NOMO-1 treated with DMSO at 0.1 percent for 48 hours (cell line): Measurements from ENCODE around the gene GRIK4.
A peak's percentile ranks its signal among the peaks of the same experiment; 100 is the strongest.
"Not testable (repeated sequence)": the region's sequence is repeated elsewhere in the genome, so short reads cannot be mapped to it uniquely, and the experiment has no call there.

Experiments used
- DNase-seq: peaks from one replicate; lab custom pipeline; 2025; ENCODE audit not compliant: unreplicated experiment; lab: John Stamatoyannopoulos, UW

Gene GRIK4

DNA sequence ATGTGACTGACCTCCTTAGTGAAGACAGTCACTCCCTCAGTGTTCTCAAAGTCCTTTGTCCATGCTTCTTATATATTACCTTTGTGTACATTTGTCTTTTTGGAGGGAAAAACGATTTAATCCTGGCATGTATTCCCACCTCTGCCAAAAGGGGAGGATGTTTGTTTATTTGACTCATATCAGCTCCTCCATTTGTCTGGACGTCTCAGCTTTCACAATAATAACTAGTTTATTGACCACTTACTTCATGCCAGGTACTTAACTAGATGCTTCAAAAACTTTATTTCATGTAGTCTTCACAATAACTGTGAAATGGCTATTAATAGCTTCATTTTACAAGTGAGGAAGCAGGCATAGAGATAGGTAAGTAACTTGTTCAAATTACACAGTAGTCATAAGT lies 517.6 kb downstream of the GRIK4 start:
- DNase-seq, result no peak

- no peak for DNase-seq
Measured at GRCh38 chr11:121029813-121030445, 518.4 kb downstream of the GRIK4 start.

DNA sequence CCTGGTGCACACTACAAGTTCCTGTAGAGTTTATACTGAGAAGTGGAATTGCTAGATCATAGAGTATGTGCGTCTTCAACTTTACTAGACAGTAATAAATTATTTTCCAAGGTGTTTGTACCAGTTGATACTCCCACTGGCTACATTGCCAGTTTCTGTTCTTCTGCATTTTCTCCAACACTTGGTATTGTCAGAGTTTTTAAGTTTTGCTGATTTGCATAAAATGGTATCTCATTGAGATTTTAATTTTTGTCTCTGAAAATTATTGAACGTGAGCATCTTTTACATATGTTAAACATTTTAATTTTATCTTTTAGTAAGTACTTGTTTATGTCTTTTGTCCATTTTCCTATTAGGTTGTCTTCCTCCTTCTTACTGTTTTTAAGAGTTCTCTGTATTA lies 519.6 kb downstream of the GRIK4 start:
- no peak for DNase-seq

DNA sequence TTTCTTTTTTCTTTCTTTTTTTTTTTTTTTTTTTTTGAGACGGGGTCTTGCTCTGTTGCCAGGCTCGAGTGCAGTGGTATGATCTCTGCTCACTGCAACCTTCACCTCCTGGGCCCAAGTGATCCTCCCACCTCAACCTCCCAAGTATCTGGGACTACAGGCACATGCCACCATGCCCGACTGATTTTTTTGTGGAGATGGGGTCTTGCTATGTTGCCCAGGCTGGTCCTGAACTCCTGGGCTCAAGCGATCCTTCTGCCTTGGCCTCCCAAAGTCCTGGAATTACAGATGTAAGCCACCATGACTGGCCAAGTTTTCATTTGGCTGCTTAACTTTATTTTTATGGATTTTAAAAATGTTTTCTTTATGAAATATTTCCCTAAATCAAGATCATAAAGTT lies 520.1 kb downstream of the GRIK4 start:
- not testable (repeated sequence) for DNase-seq

DNA sequence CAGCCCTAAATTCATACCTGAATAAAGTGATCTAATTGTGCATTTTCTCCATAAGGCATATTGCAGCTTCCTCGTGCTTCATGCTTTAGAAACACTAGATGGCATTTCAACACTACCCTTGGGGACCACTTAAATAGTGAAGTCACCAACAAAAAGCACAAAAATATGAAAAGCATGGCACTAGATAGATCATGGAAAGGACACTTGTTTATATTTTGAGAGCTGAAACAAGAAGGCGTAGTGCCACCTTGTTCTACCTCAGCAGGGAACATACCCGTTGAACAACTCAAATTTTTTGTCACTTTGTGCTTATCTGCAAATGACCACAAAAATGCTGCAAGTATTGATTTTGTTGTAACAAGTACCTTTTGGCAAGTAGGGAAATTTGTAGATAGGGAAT lies 521.0 kb downstream of the GRIK4 start:
- DNase-seq, result peak; percentile 9

DNA sequence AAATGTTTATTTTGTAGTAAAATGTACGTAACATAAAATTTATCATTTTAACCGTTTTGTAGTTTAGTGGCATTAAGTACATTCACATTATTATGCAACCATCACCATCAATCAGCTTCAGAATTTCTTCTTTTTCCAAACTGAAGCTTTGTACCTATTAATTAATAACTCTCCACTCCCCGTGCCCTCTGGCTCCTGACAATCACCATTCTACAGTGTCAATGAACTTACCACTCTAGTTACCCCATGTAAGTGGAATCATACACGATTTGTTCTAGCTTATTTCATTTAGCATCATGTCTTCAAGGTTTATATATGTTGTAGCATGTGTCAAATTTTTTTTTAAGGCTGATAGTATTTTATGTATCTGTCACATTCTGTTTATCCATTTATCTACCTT lies 522.1 kb downstream of the GRIK4 start:
- no peak for DNase-seq

DNA sequence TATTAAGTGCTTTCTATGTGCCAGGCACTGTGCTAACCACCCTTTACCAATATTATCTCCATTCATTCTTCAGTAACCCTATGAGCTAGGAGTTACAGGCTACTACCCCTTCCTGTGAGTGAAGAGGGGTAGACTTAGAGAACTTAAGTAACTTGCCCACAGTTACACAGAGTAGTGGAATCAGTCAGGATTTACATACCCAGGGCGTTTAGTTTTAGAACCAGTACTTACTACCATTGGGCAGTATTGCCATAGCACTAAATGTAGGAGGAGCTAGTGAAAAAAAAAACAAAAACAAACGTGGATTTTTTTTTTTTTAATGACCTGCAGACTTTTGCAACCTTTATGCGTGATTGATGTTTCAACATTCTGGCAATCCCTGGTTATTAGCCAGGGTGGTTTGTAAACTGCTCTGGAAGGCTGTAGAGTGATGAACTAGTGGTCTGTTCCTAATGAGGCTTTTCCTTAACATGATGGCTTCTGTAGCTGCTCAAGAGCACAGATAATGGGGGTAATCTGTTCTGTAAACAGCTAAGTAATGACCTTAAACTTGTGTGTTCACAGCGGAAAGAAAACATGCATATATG lies 523.7 kb downstream of the GRIK4 start:
- DNase-seq, result no peak

- no peak for DNase-seq
Measured at GRCh38 chr11:121035780-121036179, 524.2 kb downstream of the GRIK4 start.

DNA sequence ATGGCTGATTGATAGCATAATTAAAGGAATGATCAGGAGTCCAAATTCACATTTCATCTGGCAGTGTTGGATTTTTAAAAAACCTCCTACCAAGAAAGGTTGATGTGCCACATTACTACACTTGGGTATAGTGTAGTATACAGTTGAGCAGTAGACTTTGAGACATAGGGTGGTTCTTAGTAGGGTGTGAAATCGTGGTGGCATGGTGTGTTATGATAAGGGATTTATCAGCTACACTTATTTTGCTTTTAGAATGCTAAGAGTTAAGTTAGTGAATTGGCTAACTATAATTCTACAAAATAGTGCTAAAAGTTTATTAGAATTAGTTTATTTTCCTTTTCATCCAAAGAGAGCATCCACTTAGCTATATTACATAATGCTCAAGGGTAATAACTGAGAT lies 525.5 kb downstream of the GRIK4 start:
- no peak for DNase-seq
